ENCODE data around the gene HPSE. TPM values are rescaled to one million over a fixed set of nuclear protein-coding genes. Genes with fewer than 3 reads are reported as not detected.
A peak's percentile ranks its signal among the peaks of the same experiment; 100 is the strongest.
"Not testable (repeated sequence)": the region's sequence is repeated elsewhere in the genome, so short reads cannot be mapped to it uniquely, and the experiment has no call there.

The HPSE gene
- total RNA-seq, 1 donor, result 0.36 TPM

GRCh38 chr4:83328521-83329187, 6.0 kb downstream of the HPSE start:
- H4K20me1 ChIP-seq (ENCODE audit: insufficient read depth, low read length), result no peaks in the 10 kb centered on the region
- DNase-seq (ENCODE audit: insufficient read length, low spot score, missing footprints), result no peak
- H3K27ac ChIP-seq (ENCODE audit: low read depth, low read length), result no peak overlapping the region
- peaks cover 15% of the 10 kb centered on the region for H3K27me3 ChIP-seq (ENCODE audit: insufficient read depth, low read length)
- no peaks in the 10 kb centered on the region for H3K36me3 ChIP-seq (ENCODE audit: insufficient read depth, low read length)
- H3K4me3 ChIP-seq (ENCODE audit: insufficient read depth, low read length), result no peak overlapping the region
- no peaks in the 10 kb centered on the region for H3K9me3 ChIP-seq (ENCODE audit: low read depth, low read length)
- H2AFZ ChIP-seq (ENCODE audit: low read length), result peak overlapping the region; percentile 46
- no peaks in the 10 kb centered on the region for H3K79me2 ChIP-seq (ENCODE audit: insufficient read depth, low read length)
- peak; percentile 35 for TF ChIP-seq CTCF (IDR thresholded peaks at IDR 0.05; ENCODE audit: extremely low read depth, low read depth, low read length)
- H3K4me2 ChIP-seq (ENCODE audit: insufficient read depth, low read length), result no peak overlapping the region
- no peaks in the 10 kb centered on the region for H3K4me1 ChIP-seq (ENCODE audit: insufficient read depth, low read length)

GRCh38 chr4:83326546-83326945, 8.1 kb downstream of the HPSE start:
- no peak for TF ChIP-seq CTCF (IDR thresholded peaks at IDR 0.05; ENCODE audit: extremely low read depth, low read depth, low read length)
- Histone ChIP-seq H3K9me3 (ENCODE audit: low read depth, low read length) (no peaks in the 10 kb centered on the region), H3K4me1 (ENCODE audit: insufficient read depth, low read length) (no peaks in the 10 kb centered on the region), H3K4me2 (ENCODE audit: insufficient read depth, low read length) (no peak overlapping the region), H3K27ac (ENCODE audit: low read depth, low read length) (no peak overlapping the region), H4K20me1 (ENCODE audit: insufficient read depth, low read length) (no peaks in the 10 kb centered on the region), H2AFZ (ENCODE audit: low read length) (no peak overlapping the region), H3K4me3 (ENCODE audit: insufficient read depth, low read length) (no peak overlapping the region), H3K27me3 (ENCODE audit: insufficient read depth, low read length) (peaks cover 9% of the 10 kb centered on the region), H3K36me3 (ENCODE audit: insufficient read depth, low read length) (no peaks in the 10 kb centered on the region), H3K79me2 (ENCODE audit: insufficient read depth, low read length) (no peaks in the 10 kb centered on the region)
- no peak for DNase-seq (ENCODE audit: insufficient read length, low spot score, missing footprints)

GRCh38 chr4:83325306-83325705, 9.3 kb downstream of the HPSE start:
- not testable (repeated sequence) for H3K27me3 ChIP-seq (ENCODE audit: insufficient read depth, low read length); H3K27ac ChIP-seq (ENCODE audit: low read depth, low read length); H3K4me3 ChIP-seq (ENCODE audit: insufficient read depth, low read length); H3K79me2 ChIP-seq (ENCODE audit: insufficient read depth, low read length); DNase-seq (ENCODE audit: insufficient read length, low spot score, missing footprints); H3K36me3 ChIP-seq (ENCODE audit: insufficient read depth, low read length); H3K9me3 ChIP-seq (ENCODE audit: low read depth, low read length); H4K20me1 ChIP-seq (ENCODE audit: insufficient read depth, low read length); H3K4me2 ChIP-seq (ENCODE audit: insufficient read depth, low read length); H2AFZ ChIP-seq (ENCODE audit: low read length); H3K4me1 ChIP-seq (ENCODE audit: insufficient read depth, low read length)

- Histone ChIP-seq H3K9me3 (ENCODE audit: low read depth, low read length) (no peaks in the 10 kb centered on the region), H3K4me3 (ENCODE audit: insufficient read depth, low read length) (no peak overlapping the region), H4K20me1 (ENCODE audit: insufficient read depth, low read length) (no peaks in the 10 kb centered on the region), H2AFZ (ENCODE audit: low read length) (no peak overlapping the region), H3K4me2 (ENCODE audit: insufficient read depth, low read length) (no peak overlapping the region), H3K27me3 (ENCODE audit: insufficient read depth, low read length) (peaks cover 5% of the 10 kb centered on the region), H3K4me1 (ENCODE audit: insufficient read depth, low read length) (no peaks in the 10 kb centered on the region), H3K36me3 (ENCODE audit: insufficient read depth, low read length) (no peaks in the 10 kb centered on the region), H3K79me2 (ENCODE audit: insufficient read depth, low read length) (no peaks in the 10 kb centered on the region), H3K27ac (ENCODE audit: low read depth, low read length) (no peak overlapping the region)
- DNase-seq (ENCODE audit: insufficient read length, low spot score, missing footprints), result no peak
- TF ChIP-seq CTCF (IDR thresholded peaks at IDR 0.05; ENCODE audit: extremely low read depth, low read depth, low read length), result no peak
These were observed 11.5 kb downstream of the HPSE start for GRCh38 chr4:83323136-83323535.
